Fibroblast of villous mesenchyme (primary cell): ENCODE data around the gene ZNF652. TPM values are rescaled to one million over a fixed set of nuclear protein-coding genes. Genes with fewer than 3 reads are reported as not detected.

Source experiments
- DNase-seq: peaks from one replicate; pipeline ENCODE4 v3.0.0-alpha.2; 2010; ENCODE audit warnings: low read depth
- H3K4me3 ChIP-seq: 2 replicates; pipeline ENCODE4 v1.5.1; 2011; ENCODE audit warnings: low read depth, mild to moderate bottlenecking, low read length
- total RNA-seq: library from RNA; depleted of rRNA; stranded (reverse); fragments of >200 nt; gene quantifications from 2 replicates; pipeline ENCODE4 v1.2.3, GENCODE V29; 2012
- TF ChIP-seq, protein P1 (sequence below): IDR thresholded peaks from 2 replicates; pipeline ENCODE4 v1.5.1; 2012; ENCODE audit warnings: low read depth, mild to moderate bottlenecking, low read length; ENCODE audit not compliant: insufficient read depth

Gene ZNF652
- total RNA-seq, 1 donor: 24.6 TPM

DNA sequence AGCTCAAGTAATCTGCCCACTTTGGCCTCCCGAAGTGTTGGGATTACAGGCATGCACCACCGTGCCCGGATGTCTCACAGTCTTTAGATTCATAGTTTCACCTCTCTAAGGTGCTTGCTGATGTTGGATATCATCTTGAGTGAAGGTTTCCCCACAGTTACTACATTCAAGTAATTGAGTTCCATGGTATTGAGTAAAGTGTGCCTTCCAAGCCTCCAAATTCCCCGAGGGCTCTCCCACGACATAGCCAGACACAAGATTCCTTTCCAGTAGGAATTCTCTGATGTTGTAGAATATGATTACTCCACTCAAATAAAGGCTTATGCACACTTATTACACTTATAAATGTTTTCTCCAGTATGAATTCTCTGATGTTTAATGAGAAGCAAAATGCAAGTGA is 16.3 kb upstream of the ZNF652 start:
- no peak overlapping the region for H3K4me3 ChIP-seq
- no peak for DNase-seq
- TF ChIP-seq, protein P1, sequence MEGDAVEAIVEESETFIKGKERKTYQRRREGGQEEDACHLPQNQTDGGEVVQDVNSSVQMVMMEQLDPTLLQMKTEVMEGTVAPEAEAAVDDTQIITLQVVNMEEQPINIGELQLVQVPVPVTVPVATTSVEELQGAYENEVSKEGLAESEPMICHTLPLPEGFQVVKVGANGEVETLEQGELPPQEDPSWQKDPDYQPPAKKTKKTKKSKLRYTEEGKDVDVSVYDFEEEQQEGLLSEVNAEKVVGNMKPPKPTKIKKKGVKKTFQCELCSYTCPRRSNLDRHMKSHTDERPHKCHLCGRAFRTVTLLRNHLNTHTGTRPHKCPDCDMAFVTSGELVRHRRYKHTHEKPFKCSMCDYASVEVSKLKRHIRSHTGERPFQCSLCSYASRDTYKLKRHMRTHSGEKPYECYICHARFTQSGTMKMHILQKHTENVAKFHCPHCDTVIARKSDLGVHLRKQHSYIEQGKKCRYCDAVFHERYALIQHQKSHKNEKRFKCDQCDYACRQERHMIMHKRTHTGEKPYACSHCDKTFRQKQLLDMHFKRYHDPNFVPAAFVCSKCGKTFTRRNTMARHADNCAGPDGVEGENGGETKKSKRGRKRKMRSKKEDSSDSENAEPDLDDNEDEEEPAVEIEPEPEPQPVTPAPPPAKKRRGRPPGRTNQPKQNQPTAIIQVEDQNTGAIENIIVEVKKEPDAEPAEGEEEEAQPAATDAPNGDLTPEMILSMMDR: no peak

DNA sequence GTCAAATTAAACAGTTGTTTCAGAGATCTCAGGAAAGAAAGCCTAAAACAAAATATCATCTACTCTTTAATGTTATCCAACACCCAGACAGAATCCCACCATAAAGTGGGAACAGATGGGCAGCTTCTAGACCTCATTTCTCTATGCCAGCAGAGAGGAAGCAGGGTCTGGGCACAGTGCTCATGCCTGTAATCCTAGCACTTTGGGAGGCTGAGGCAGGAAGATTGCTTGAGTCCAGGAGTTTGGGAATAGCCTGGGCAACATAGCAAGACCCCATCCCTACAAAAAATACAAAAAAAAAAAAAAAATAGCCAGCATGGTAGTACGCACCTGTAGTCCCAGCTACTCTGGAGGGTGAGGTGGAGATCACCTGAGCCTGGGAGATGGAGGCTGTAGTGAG is 13.5 kb upstream of the ZNF652 start:
- TF ChIP-seq, protein P1: no peak
- no peak for DNase-seq
- H3K4me3 ChIP-seq: no peak overlapping the region

DNA sequence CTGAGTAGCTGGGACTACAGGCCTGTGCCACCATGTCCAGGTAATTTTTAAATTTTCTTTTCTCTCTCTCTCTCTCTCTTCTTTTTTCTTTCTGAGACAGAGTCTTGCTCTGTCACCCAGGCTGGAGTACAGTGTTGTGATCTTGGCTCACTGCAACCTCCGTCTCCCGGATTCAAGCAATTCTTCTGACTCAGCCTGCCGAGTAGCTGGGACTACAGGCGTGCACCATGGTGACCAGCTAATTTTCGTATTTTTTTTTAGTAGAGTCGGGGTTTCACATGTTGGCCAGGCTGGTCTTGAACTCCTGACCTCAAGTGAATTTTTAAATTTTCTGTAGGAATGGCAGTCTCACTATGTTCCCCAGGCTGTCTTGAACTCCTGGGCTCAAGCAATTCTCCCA is 11.1 kb upstream of the ZNF652 start:
- H3K4me3 ChIP-seq: no peak overlapping the region
- TF ChIP-seq, protein P1: no peak
- no peak for DNase-seq

DNA sequence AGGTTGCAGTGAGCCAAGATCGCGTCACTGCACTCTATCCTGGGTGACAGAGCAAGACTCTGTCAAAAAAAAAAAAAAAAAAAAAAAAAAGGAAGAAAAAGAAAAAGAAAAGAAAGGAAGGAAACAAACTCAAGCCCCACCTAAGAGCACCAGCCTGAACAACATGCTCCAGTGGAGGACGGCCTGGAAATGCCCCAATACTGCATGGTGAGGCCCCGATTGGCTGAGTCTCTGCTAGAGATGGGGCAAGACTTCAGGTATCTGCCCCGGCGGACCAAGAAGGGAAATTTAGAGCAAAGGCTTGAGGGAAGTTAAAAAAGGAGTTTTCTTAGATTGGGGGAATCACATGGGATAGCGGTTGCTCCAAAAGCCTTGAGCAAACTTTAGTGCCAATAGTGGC is 10.4 kb upstream of the ZNF652 start:
- TF ChIP-seq, protein P1: no peak
- H3K4me3 ChIP-seq: no peak overlapping the region

DNA sequence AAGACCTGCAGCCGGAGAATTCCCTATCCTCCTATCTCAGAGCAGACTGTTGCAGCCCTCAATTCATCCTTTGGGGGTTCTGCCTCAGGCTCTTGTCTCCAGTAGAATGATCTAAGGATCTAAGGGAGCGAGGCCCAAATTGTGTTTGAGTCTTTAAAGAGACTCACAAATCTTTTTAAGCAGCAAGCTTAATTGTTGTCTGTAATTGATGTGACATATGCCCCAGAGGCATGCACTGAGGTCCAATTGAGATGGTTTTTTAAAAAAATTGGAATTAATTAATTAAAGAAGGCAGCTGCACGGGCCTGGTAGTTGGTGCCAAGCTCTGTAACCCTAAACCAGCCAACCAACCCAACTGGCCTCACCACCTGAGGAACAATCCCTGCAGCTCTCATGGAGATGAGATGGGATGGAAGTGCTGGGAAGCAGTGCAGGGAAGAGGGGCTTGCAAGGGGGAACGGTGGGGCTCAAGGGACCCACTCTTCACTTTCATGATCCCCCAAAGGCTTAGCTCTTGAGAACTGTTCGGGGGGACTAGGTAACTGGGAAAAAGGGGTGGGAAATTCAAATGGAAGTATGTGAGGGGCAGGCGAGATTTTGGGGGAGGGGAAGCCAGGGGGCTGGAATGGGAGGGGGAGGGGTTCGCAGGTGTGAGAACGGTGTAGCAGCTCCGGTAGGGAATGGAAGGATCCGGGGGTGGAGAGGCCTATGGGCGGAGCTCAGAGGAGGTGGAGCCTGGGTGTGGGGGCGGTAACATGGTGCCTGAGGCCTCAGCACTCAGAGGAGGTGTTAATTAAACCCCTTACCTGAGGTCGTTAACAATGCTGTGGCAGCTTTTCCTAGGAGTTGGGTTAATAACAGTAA is 9.2 kb upstream of the ZNF652 start:
- TF ChIP-seq, protein P1: no peak
- no peak for DNase-seq
- H3K4me3 ChIP-seq: no peak overlapping the region

More for the DNA sequence above, 10.4 kb upstream of the ZNF652 start:
- DNase-seq: no peak

DNA sequence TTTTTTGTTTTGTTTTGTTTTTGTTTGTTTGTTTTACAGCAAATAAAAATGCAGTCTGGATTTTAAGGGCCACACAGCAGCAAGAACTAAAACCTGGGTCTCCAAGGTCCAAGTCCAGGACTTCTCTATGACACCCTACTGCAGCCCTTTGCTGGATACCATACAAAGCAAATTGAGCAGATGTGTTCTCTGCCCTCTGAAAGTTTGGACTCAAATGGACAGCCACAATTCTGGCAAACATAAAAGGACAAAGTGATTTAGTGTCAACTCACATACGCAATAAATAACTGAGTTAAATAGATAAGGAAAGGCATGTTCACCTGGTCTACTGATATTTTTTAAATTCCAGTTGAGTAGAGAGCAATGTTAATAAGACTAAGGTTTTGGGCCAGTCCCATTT is 7.7 kb upstream of the ZNF652 start:
- no peak for DNase-seq
- TF ChIP-seq, protein P1: no peak
- no peak overlapping the region for H3K4me3 ChIP-seq
